ENCODE data around the gene FLT3LG.
"Not testable (repeated sequence)": the region's sequence is repeated elsewhere in the genome, so short reads cannot be mapped to it uniquely, and the experiment has no call there.

The FLT3LG gene

DNA sequence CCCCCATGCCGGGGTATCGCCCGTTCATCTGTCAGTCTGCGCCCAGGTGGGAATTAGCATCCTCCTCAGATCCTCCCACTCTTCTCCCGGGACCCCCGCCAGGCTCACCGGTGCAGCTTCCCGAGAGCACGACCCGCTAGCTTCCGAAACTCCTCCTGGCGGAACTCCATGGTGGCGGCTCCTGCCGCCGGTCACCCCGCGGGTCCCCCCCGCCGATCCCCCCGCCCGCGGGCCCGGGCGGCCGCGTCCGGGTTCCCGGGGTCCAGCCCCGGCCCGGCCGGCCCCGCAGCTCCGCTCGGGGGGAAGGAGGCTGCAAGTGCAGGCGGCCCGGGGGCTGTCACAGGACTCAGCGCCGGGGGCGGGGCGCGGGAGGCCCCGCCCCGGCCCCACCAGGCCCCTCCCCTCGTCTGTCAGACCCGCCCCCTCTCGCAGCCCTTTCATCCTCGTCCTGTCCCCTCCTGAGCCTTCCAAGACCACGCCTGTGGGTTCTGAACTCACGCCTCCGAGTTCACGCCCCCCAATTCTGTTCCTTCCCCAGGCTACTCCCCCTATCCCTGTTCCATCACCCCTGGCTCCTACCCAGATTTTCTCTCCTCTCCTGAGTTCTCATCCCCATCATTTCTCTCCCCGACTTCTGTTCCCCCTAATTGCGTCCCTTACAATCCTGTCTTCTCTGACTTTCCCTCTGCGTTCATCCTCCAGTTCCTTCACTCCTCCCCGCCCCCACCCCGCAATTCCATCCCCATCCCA is 32.6 kb upstream of the FLT3LG start, which contains the start of gene SLC17A7:
SLC17A7 (minus strand) TSS at position 318 of the 750 bp plus-strand sequence; CDS start at position 170, 148 bp downstream.
- peak; percentile 19 for DNase-seq

DNA sequence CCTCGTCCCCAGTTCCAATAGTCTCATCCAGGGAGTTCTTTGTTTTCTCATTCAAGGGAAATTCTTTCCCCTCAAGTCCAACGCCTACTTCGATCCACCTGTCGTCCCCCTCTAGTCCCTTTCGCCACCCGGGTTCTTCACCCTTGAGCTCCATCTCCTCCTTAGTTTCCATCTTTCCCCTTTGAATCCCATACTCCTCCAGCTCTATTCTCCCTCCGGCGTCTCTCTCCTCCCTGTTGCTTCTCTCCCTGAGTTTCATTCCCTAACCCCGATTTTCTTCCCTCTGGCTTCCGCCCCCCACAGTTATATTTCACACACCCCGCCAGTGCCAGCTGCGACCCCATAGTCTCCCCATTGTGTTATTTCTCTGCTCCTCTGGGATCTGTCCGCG is 32.1 kb upstream of the FLT3LG start:
- no peak for DNase-seq

DNA sequence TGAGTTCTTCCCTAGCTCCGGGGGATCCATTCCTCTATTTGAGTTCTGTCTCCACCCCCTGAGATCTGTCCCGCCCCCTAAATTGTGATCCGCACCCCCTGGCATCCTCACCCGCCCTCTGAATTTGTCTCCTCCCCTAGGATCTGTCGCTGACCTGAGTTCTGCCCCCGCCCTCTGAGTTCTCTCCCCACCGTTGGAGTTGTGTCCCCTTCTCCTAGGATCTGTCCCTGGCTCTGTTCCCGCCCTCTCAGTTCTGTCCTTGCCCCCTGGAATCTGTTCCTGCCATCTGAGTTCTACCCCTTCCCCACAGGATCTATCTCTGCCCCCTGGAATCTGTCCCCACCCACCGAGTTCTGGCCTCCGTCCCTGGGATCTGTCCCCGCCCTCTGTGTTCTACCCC is 31.7 kb upstream of the FLT3LG start:
- DNase-seq: no peak

DNA sequence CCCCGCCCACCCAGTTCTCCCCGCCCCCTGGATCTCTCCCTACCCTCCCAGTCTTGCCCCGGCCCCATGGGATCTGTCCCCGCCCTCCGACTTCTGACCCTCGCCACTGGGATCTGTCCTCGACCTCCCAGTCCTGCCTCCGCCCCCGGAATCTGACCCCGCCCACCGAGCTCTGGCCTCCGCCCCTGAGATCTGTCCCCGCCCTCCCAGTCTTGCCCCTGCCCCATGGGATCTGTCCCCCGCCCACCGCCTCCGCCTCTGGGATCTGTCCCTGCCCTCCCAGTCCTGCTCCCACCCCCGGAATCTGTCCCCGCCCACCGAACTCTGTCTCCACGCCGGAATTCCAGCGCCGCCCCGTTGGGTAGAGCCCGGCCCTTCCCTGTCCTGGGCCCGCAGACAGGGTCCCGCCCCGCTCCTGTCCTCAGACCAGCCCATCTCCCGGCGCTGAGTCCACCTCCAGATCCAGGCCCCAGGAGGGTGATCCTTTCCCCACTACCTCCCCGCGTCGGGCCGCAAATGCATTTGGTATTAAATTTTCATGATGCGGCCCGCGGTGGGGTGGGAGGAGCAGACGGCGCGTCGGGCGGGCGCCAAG is 31.1 kb upstream of the FLT3LG start:
- peak; percentile 23 for DNase-seq

DNA sequence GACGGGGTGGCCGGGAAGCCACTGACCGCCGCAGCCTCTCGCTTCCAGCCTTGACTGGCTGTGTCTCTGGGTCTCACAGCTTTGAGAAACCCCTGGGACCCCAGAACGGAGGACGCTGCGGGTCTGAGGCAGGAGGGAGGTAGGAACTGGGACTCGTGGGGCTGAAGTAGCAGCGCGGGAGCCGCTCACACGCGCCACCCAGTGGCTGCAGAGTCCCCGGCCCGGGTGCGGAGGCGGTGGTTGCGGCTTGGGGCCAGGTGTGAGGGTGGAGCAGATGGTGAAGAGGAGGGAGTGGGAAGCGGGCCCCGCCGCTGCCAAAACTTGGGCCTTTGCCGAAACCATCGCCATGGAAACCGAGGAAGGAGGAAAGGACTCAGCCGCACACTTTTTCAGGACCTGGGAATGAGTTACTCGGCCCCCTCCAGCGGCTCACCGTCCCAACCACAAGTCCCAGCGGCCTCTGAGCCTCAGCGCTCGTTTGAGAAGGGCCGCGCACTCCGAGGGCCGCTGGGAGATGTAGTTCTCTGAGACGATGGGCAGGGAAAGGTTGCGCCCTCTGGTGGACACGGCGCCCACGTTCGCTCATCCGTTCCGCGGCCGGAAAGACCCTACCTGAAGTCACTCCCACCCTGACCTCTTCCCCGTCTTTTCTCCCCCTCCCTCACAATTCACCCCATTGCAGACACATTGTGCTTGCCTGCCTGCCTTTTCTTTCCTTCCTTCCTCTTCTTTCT is 30.5 kb upstream of the FLT3LG start:
- peak; percentile 87 for DNase-seq

DNA sequence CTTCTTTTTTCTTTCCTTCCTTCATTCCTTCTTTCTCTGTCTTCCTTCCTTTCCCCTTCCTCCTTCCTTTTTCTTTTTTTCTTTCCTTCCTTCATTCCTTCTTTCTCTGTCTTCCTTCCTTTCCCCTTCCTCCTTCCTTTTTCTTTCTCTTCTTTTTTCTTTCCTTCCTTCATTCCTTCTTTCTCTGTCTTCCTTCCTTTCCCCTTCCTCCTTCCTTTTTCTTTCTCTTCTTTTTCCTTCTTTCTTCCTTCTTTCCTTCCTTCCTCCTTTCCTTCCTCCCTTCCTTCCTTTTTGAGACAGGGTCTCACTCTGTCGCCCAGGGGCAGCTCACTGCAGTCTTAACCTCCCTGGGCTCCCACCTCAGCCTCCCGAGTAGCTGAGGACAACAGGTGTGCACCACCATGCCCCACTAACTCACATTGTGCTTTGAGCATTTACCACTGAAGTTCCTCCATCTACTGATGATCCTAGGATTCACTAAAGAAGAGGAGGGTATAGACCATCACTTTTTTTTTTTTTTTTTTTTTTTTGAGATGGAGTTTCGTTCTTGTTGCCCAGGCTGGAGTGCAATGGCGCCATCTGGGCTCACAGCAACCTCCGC is 29.8 kb upstream of the FLT3LG start:
- not testable (repeated sequence) for DNase-seq

DNA sequence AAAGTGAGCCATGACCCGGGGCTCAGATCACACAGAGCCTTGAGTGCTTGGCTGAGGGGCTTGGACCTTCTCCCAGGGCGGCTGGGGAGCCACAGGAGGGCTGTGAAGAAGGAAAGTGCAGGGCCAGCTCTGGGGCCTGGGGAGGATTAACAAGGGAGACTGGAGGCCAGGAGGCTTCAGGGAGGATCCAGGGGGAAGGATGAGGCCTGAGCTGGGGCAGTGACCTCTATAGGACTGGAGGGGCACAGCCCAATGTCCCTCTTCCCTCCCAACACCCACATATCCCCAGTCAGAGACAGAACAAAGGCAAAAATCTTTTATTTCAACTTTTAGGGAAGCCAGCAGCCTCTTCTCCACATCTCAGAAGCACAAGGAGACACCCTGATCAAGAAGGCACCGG is 28.0 kb upstream of the FLT3LG start:
- no peak for DNase-seq

DNA sequence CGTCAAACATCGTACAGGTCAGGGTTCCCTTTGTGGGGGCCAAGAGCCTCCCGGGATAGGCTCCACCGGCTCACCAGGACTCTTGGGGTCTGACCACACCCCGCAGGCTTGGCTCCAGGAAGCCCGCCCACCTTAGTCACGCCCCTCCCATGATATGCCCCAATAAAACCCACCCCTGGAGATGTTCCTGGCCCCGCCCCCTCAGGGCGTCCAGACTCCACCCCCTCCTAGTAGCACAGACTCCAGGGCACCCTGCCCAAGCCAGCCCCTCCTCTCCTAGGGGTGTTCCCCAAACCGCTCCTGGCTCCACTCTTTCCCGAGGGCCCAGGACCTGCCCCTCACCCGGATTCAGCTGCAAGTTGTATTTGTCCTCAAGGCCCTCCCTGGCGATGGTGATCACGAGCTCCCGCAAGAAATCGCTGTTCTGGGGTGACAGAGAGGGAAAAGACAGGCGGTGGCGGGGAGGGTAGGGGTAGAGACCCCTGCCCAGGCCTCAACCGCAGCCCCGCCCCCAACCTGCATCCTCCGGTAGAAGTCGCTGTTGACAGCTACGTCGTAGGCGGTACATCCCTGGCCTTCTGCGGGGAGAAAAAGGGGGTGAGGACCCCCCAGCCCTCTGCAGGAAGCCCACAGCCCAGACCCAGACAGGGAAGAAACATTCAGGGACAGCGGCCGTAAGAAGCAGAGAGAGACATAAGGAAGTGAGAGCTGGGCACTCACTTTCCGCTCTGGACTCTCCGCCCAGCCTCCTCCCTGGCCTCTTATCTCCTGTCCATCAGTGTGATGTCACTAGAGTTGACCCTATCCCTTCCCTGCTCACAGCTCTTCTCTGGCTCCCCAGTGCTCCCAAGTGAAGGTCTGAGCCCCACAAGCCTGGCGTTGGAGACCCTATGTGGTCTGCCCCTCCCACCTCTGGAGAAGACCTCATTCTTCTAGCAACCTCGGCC is 26.3 kb upstream of the FLT3LG start:
- DNase-seq: no peak

DNA sequence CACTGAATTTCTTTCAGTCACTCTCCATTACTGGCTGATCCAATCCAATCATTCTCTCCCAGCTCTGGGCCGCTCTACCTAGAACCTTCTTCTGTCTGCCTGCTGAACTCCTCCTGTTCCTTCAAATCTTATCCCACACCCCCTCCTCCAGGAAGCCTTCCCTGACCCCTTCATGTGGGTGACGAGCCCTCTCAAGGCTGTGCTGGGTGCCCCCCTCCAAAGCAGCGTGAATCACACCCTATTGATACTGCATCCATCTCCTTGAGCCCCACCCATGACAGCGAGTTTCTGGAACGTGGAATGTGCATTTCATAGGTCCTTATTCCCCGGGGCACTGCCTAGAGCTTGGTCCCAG is 25.6 kb upstream of the FLT3LG start:
- DNase-seq: no peak

DNA sequence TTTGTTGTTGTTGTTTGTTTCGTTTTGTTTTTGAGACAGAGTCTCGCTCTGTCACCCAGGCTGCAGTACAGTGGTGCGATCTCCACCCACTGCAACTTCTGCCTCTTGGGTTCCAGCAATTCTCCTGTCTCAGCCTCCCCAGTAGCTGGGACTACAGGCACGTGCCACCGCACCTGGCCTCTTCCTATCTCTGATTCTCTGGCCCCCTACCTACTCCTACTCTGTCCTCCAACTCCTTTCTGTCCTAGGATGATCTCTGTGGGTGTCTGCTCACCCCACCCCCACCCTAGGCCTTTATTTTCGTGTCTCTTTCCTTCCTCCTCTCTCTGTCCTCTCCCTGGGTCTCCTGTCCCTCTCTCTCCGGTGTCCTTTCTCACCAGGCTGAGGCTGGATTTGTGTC is 23.6 kb upstream of the FLT3LG start:
- DNase-seq: no peak

DNA sequence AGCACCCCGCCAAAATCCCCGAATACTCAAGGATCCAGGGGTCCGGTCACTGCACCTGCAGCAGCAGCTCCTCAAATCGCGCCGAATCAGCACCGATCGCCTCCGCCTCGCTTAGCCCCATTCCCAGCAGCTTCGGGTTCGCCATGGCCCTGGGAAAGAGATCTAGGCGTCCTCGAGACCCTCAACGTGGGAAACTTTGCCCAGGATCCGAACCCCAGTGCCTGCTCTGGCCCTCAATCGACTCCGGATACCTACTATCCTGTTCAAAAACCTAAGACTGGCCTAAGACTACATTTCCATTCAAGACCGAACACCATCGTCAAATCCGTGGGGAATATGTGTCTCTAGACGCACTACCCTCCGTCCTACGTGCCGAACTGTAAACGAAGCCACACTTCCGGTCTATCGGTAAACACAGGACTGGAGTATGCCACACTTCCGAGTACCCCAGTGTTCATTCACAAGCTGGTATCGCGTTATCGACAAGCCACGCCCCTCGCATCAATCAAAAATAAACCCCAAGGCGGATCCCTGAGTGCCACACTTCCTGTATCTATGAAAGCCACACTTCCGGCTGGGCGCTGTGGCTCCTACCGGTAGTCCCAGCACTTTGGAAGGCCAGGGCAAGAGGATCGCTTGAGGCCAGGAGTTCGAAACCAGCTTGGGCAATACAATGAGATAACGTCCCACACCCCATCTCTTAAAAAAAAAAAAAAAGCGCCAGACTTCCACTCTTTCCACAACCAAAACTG is 22.4 kb upstream of the FLT3LG start, which contains the start of gene PIH1D1:
PIH1D1 (minus strand) TSS at position 385 of the 752 bp plus-strand sequence; CDS start at position 145, 240 bp downstream.
- peak; percentile 88 for DNase-seq

DNA sequence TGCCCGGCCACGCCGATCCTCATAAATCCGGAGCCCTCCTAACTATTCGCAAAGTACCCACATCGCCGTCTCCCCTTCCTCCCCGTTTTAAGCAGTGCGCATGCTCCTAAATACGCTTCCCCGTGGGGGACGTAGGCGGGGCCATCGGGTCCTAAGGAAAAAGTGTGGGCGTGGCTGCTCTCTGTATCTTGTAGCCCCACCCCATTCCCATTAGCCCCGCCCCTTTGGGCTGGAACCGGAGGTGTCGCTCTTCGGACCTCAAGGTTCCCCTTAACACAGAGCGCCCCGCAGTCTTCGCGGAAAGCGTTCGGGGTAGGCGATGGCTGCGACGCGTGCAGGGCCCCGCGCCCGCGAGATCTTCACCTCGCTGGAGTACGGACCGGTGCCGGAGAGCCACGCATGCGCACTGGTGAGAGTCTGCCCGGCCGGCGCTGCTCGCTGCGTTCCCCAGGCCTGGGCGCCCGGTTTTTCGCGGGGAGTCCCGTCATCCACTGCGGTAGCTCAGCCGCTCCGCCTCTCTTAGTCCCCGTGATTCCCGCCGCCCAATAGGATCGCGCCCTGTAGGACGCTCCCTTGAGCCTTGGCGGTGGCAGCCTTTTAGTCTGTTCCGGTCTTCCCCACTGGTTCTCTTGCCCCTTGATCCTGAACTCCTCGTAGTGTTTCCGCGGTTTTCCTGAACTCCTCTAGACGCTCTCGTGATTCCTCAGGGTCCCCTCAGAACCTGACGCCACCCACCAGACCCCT is 20.8 kb upstream of the FLT3LG start, which contains the start of gene ALDH16A1:
ALDH16A1 (plus strand) TSS at position 213 of the 744 bp plus-strand sequence; CDS start at position 320, 107 bp downstream.
- DNase-seq: peak; percentile 96

DNA sequence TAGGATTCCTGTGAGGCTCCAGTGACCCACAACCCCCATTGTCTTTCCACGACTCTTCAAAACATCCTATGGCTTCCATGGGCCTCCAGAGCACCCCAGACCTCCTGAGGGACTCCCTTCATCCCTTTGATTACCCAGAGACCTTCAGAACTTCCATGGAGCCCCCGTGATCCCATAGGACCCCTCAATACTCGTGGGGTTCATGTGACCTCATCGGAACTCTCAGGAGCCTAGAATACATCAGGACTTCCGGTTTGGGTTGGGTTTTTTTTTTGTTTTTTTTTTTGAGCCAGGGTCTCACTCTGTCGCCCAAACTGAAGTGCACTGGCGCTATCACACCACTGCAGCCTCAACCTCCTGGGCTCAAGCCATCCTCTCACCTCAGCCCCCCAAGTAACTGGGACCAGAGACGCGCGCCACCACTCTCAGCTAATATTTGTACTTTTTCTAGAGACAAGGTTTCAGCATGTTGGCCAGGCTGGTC is 20.2 kb upstream of the FLT3LG start:
- no peak for DNase-seq

DNA sequence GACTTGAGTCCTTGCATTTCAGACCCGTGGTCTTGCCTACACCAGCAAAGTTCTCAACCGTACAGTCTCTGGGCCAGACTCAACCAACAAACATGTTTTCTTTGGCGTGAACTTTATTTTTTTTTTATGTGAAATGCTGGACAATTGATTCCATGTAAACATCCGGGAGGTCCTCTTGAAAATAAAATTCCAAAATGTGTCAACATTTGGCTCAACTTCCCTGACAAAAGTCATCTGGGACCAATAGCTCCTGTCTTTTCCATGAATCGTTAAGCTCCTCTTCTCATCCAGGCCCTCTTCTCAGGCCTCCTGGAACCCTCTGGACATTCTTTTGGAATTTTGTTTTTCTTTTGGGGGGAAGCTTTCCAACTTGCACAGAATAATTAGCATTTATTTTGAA is 18.2 kb upstream of the FLT3LG start:
- no peak for DNase-seq

DNA sequence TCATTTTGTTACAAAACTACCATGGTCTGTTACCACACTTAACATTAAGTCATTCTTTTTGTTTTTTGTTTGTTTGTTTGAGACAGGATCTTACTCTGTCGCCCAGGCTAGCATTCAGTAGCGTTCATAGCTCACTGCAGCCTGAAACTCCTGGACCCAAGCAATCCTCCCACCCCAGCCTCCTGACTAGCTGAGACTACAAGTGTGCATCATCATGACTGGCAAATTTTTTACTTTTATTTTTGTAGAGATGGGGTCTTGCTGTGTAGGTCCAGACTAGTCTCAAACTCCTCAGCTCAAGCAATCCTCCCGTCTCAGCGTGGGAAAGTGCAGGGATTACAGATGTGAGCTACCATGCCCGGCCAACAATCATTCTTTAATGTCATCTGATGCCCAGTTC is 17.7 kb upstream of the FLT3LG start:
- no peak for DNase-seq

DNA sequence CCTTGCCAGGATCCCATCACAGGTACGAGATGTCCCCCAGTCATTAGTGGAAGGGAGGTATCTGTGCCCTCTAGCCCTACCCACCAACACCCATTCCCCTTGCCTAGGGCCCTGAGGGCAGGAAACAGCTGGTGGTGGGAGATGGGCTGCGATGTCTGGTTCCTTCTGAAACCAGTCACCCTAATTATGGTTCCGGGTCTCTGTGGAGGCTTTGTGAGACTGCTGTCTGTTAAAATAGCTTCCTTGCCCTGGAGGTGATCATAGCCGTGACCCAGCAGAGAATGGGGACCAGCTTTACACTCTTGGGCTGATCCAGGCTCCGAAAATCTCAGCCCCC is 15.5 kb upstream of the FLT3LG start:
- no peak for DNase-seq

DNA sequence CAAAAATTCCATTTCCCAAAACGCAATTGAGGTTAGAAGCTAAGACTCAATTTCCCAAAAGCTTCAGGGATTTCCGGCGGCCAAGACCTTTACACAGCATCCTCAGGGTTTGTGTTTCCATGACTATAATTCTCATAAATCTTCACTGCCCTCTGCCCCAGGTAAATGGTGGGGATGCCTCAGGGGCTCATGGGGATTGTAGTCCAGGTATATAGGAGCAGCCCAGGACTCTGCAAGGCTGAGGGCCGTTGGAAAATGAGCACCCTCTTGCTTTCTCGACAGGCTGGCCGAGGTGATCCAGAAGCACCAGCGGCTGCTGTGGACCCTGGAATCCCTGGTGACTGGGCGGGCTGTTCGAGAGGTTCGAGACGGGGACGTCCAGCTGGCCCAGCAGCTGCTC is 14.6 kb upstream of the FLT3LG start:
- DNase-seq: no peak

DNA sequence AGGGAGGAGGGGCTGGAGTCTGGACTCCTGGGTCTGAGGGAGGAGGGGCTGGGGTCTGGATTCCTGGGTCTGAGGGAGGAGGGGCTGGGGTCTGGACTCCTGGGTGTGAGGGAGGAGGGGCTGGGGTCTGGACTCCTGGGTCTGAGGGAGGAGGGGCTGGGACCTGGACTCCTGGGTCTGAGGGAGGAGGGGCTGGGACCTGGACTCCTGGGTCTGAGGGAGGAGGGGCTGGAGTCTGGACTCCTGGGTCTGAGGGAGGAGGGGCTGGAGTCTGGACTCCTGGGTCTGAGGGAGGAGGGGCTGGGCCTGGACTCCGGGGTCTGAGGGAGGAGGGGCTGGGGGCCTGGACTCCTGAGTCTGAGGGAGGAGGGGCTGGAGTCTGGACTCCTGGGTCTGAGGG is 12.9 kb upstream of the FLT3LG start:
- not testable (repeated sequence) for DNase-seq

DNA sequence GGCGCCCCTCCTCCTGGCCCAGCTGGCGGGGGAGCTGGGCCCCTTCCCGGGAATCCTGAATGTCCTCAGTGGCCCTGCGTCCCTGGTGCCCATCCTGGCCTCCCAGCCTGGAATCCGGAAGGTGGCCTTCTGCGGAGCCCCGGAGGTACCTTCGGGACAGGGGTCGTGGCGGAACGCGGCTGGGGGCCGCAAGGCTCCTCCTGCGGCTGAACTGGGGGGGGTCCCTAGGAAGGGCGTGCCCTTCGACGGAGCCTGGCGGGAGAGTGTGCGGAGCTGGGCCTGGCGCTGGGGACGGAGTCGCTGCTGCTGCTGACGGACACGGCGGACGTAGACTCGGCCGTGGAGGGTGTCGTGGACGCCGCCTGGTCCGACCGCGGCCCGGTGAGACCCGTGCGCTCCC is 12.4 kb upstream of the FLT3LG start:
- no peak for DNase-seq

DNA sequence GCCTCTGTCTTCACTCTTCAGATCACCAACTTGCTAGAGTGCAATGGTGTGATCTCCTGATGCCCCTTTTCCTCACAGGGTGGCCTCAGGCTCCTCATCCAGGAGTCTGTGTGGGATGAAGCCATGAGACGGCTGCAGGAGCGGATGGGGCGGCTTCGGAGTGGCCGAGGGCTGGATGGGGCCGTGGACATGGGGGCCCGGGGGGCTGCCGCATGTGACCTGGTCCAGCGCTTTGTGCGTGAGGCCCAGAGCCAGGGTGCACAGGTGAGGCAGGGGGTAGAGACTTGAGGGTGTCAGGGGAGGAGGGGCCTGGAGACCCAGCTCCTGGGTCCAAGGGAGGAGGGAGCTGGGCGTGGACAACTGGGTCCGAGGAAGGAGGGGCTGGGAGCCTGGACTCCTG is 11.5 kb upstream of the FLT3LG start:
- no peak for DNase-seq

All from activated effector memory CD4-positive, alpha-beta T cell treated with Interleukin-2 at 50 U/mL for 16 hours (primary cell).